Measurements from ENCODE around the gene TPSD1.
A peak's percentile ranks its signal among the peaks of the same experiment; 100 is the strongest.
"Not testable (repeated sequence)": the region's sequence is repeated elsewhere in the genome, so short reads cannot be mapped to it uniquely, and the experiment has no call there.

TPSD1 gene

GRCh38 chr16:1217526-1217925 is 38.3 kb upstream of the TPSD1 start:
- no peak overlapping the region for H3K27ac Mint-ChIP-seq
- H3K36me3 Mint-ChIP-seq, result no peaks in the 10 kb centered on the region
- no peaks in the 10 kb centered on the region for H3K27me3 Mint-ChIP-seq
- no peaks in the 10 kb centered on the region for H3K4me1 Mint-ChIP-seq
- H3K9me3 Mint-ChIP-seq, result no peaks in the 10 kb centered on the region
- no peak overlapping the region for H3K4me3 Mint-ChIP-seq

GRCh38 chr16:1218061-1218929 is 37.6 kb upstream of the TPSD1 start:
- Mint-ChIP-seq H3K4me1 (no peaks in the 10 kb centered on the region), H3K36me3 (no peaks in the 10 kb centered on the region), H3K27me3 (no peaks in the 10 kb centered on the region), H3K9me3 (no peaks in the 10 kb centered on the region), H3K4me3 (no peak overlapping the region), H3K27ac (no peak overlapping the region)

GRCh38 chr16:1218930-1219611 is 36.8 kb upstream of the TPSD1 start:
- Mint-ChIP-seq H3K27ac (no peak overlapping the region), H3K36me3 (no peaks in the 10 kb centered on the region), H3K4me1 (no peaks in the 10 kb centered on the region), H3K4me3 (no peak overlapping the region), H3K27me3 (no peaks in the 10 kb centered on the region), H3K9me3 (no peaks in the 10 kb centered on the region)

- Mint-ChIP-seq H3K4me1 (no peaks in the 10 kb centered on the region), H3K4me3 (no peak overlapping the region), H3K27me3 (no peaks in the 10 kb centered on the region), H3K36me3 (no peaks in the 10 kb centered on the region), H3K9me3 (no peaks in the 10 kb centered on the region), H3K27ac (no peak overlapping the region)
Measured at GRCh38 chr16:1220098-1220728, 35.7 kb upstream of the TPSD1 start.

- Mint-ChIP-seq H3K27me3 (no peaks in the 10 kb centered on the region), H3K36me3 (no peaks in the 10 kb centered on the region), H3K27ac (no peak overlapping the region), H3K4me3 (no peak overlapping the region), H3K9me3 (no peaks in the 10 kb centered on the region), H3K4me1 (no peaks in the 10 kb centered on the region)
Measured at GRCh38 chr16:1220841-1221627, 34.8 kb upstream of the TPSD1 start.

GRCh38 chr16:1221628-1222552 is 34.0 kb upstream of the TPSD1 start:
- no peak overlapping the region for H3K4me3 Mint-ChIP-seq
- H3K4me1 Mint-ChIP-seq, result no peaks in the 10 kb centered on the region
- H3K27ac Mint-ChIP-seq, result no peak overlapping the region
- H3K9me3 Mint-ChIP-seq, result no peaks in the 10 kb centered on the region
- no peaks in the 10 kb centered on the region for H3K36me3 Mint-ChIP-seq
- H3K27me3 Mint-ChIP-seq, result no peaks in the 10 kb centered on the region

GRCh38 chr16:1222553-1223354 is 33.1 kb upstream of the TPSD1 start:
- H3K27me3 Mint-ChIP-seq, result no peaks in the 10 kb centered on the region
- no peaks in the 10 kb centered on the region for H3K4me1 Mint-ChIP-seq
- no peak overlapping the region for H3K27ac Mint-ChIP-seq
- H3K36me3 Mint-ChIP-seq, result no peaks in the 10 kb centered on the region
- H3K4me3 Mint-ChIP-seq, result no peak overlapping the region
- no peaks in the 10 kb centered on the region for H3K9me3 Mint-ChIP-seq

- no peaks in the 10 kb centered on the region for H3K27me3 Mint-ChIP-seq
- H3K36me3 Mint-ChIP-seq, result no peaks in the 10 kb centered on the region
- H3K4me1 Mint-ChIP-seq, result no peaks in the 10 kb centered on the region
- no peak overlapping the region for H3K4me3 Mint-ChIP-seq
- no peaks in the 10 kb centered on the region for H3K9me3 Mint-ChIP-seq
- H3K27ac Mint-ChIP-seq, result peak overlapping the region; percentile 41
Measured at GRCh38 chr16:1223355-1224214, 32.3 kb upstream of the TPSD1 start.

- Mint-ChIP-seq H3K4me1 (no peaks in the 10 kb centered on the region), H3K9me3 (no peaks in the 10 kb centered on the region), H3K27ac (no peak overlapping the region), H3K27me3 (no peaks in the 10 kb centered on the region), H3K4me3 (no peak overlapping the region), H3K36me3 (no peaks in the 10 kb centered on the region)
Measured at GRCh38 chr16:1224558-1224957, 31.3 kb upstream of the TPSD1 start.

- Mint-ChIP-seq H3K4me3 (no peak within 1 kb of the TSS), H3K27ac (no peak within 1 kb of the TSS), H3K9me3 (no peaks in the 10 kb centered on the region), H3K4me1 (no peaks in the 10 kb centered on the region), H3K36me3 (no peaks in the 10 kb centered on the region), H3K27me3 (no peaks in the 10 kb centered on the region)
Measured at GRCh38 chr16:1225051-1225451, 30.8 kb upstream of the TPSD1 start, which contains the start of gene TPSG1. TSS of gene TPSG1 (minus strand) at chr16:1225268. CDS start at chr16:1225252, 16 bp downstream.

- not testable (repeated sequence) for H3K27me3 Mint-ChIP-seq, H3K9me3 Mint-ChIP-seq, H3K27ac Mint-ChIP-seq, H3K36me3 Mint-ChIP-seq, H3K4me3 Mint-ChIP-seq, H3K4me1 Mint-ChIP-seq
Measured at GRCh38 chr16:1225728-1226311, 30.0 kb upstream of the TPSD1 start.

GRCh38 chr16:1226692-1227091 is 29.2 kb upstream of the TPSD1 start:
- not testable (repeated sequence) for H3K36me3 Mint-ChIP-seq, H3K27ac Mint-ChIP-seq, H3K4me3 Mint-ChIP-seq, H3K4me1 Mint-ChIP-seq, H3K9me3 Mint-ChIP-seq, H3K27me3 Mint-ChIP-seq

GRCh38 chr16:1228227-1228626 is 27.6 kb upstream of the TPSD1 start:
- not testable (repeated sequence) for H3K4me1 Mint-ChIP-seq, H3K27ac Mint-ChIP-seq, H3K9me3 Mint-ChIP-seq, H3K36me3 Mint-ChIP-seq, H3K4me3 Mint-ChIP-seq, H3K27me3 Mint-ChIP-seq

Data from activated naive CD4-positive, alpha-beta T cell treated with anti-CD3 and anti-CD28 coated beads, Interleukin-2, amount 50 U/mL, for 24 hours (primary cell).